22Rv1 (cell line): ENCODE results near the gene UGT3A1.

Experiments used
- ZFX ChIP-seq: fragments of 450-650 bp; IDR thresholded peaks from 2 replicates; pipeline ENCODE4 v1.6.1; 2017; ENCODE audit warnings: antibody characterized with exemption, borderline replicate concordance
- TF ChIP-seq, protein P1 (sequence below): fragments of 450-650 bp; IDR thresholded peaks from 2 replicates; pipeline ENCODE4 v1.5.1; 2017; ENCODE audit warnings: mild to moderate bottlenecking

DNA sequence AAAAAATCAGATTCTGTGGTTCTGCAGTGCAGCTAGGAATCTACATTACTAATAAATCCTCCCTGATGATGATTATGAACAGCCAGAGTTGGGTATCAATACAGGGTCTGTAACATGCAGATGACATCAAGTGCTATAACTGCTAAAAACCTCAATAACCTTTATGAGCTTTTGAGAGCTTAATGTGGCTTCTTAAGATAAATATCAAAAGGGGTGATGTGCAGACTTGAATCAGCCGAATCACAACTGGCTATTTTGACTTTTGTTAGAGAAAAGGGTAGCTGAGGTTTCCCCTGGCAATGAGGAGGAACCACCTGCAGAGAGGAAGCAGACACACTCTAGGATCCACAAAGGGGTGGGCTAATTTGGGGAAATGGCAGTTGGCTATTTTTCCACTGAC is 83.0 kb downstream of the UGT3A1 start:
- TF ChIP-seq, protein P1, sequence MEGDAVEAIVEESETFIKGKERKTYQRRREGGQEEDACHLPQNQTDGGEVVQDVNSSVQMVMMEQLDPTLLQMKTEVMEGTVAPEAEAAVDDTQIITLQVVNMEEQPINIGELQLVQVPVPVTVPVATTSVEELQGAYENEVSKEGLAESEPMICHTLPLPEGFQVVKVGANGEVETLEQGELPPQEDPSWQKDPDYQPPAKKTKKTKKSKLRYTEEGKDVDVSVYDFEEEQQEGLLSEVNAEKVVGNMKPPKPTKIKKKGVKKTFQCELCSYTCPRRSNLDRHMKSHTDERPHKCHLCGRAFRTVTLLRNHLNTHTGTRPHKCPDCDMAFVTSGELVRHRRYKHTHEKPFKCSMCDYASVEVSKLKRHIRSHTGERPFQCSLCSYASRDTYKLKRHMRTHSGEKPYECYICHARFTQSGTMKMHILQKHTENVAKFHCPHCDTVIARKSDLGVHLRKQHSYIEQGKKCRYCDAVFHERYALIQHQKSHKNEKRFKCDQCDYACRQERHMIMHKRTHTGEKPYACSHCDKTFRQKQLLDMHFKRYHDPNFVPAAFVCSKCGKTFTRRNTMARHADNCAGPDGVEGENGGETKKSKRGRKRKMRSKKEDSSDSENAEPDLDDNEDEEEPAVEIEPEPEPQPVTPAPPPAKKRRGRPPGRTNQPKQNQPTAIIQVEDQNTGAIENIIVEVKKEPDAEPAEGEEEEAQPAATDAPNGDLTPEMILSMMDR = no peak
- TF ChIP-seq ZFX = no peak
